Activated T-cell treated with anti-CD3 and anti-CD28 coated beads, Interleukin-2, amount 50 U/mL, for 1 hour (primary cell): ENCODE measurements around the gene RAP1GAP2.
"Not testable (repeated sequence)": the region's sequence is repeated elsewhere in the genome, so short reads cannot be mapped to it uniquely, and the experiment has no call there.

Experiments used
- DNase-seq: peaks from one replicate; pipeline ENCODE4 v3.0.0-alpha.2; 2020

RAP1GAP2 gene

GRCh38 chr17:3029213-3029913 lies 233.1 kb downstream of the RAP1GAP2 start:
- DNase-seq, result no peak

- no peak for DNase-seq
Measured at GRCh38 chr17:3030096-3030495, 233.9 kb downstream of the RAP1GAP2 start.

GRCh38 chr17:3030852-3031470 lies 234.7 kb downstream of the RAP1GAP2 start:
- DNase-seq, result not testable (repeated sequence)

GRCh38 chr17:3032258-3033247 lies 236.3 kb downstream of the RAP1GAP2 start:
- no peak for DNase-seq

GRCh38 chr17:3033248-3033640 lies 237.0 kb downstream of the RAP1GAP2 start:
- DNase-seq, result no peak

GRCh38 chr17:3033741-3034577 lies 237.7 kb downstream of the RAP1GAP2 start:
- peak; percentile 4 for DNase-seq

- no peak for DNase-seq
Measured at GRCh38 chr17:3034578-3034920, 238.3 kb downstream of the RAP1GAP2 start.

- no peak for DNase-seq
Measured at GRCh38 chr17:3035256-3035967, 239.2 kb downstream of the RAP1GAP2 start.

- no peak for DNase-seq
Measured at GRCh38 chr17:3035968-3036280, 239.7 kb downstream of the RAP1GAP2 start.

GRCh38 chr17:3036800-3037199 lies 240.6 kb downstream of the RAP1GAP2 start:
- DNase-seq, result no peak

- no peak for DNase-seq
Measured at GRCh38 chr17:3037259-3037658, 241.0 kb downstream of the RAP1GAP2 start.

GRCh38 chr17:3038941-3039340 lies 242.7 kb downstream of the RAP1GAP2 start:
- no peak for DNase-seq

- no peak for DNase-seq
Measured at GRCh38 chr17:3039736-3040135, 243.5 kb downstream of the RAP1GAP2 start.

GRCh38 chr17:3040882-3041281 lies 244.6 kb downstream of the RAP1GAP2 start:
- no peak for DNase-seq

GRCh38 chr17:3043737-3044365 lies 247.6 kb downstream of the RAP1GAP2 start:
- no peak for DNase-seq

- no peak for DNase-seq
Measured at GRCh38 chr17:3046753-3047152, 250.5 kb downstream of the RAP1GAP2 start.

- peak; percentile 89 for DNase-seq
Measured at GRCh38 chr17:3048727-3049471, 252.7 kb downstream of the RAP1GAP2 start.

GRCh38 chr17:3049705-3050295 lies 253.6 kb downstream of the RAP1GAP2 start:
- no peak for DNase-seq

GRCh38 chr17:3054868-3055267 lies 258.6 kb downstream of the RAP1GAP2 start:
- not testable (repeated sequence) for DNase-seq

- DNase-seq, result not testable (repeated sequence)
Measured at GRCh38 chr17:3062824-3063377, 266.7 kb downstream of the RAP1GAP2 start.
